Ascending aorta (tissue), 2 donors: ENCODE measurements around the gene LDLRAD4. TPM values are rescaled to one million over a fixed set of nuclear protein-coding genes. Genes with fewer than 3 reads are reported as not detected.

Experiments
- DNase-seq, 2 donors: peaks; one replicate each; pipeline ENCODE4 v3.0.0-alpha.2; 2019; ENCODE audit warnings: low spot score in 2 of 2
- H3K27ac ChIP-seq, 2 donors: fragments of 200-600 bp; sonication (generic); one replicate each; pipeline ENCODE4 v1.5.1; 2016 to 2017; ENCODE audit warnings: mild to moderate bottlenecking in 1 of 2
- H3K27me3 ChIP-seq: fragments of 200-600 bp; sonication (generic); one replicate; pipeline ENCODE4 v1.5.1; 2017
- H3K36me3 ChIP-seq, 2 donors: fragments of 200-600 bp; sonication (generic); one replicate each; pipeline ENCODE4 v1.5.1; 2016
- H3K4me1 ChIP-seq, 2 donors: fragments of 200-600 bp; sonication (generic); one replicate each; pipeline ENCODE4 v1.5.1; 2016 to 2017; ENCODE audit warnings: mild to moderate bottlenecking in 1 of 2
- H3K4me3 ChIP-seq, 2 donors: fragments of 200-600 bp; sonication (generic); one replicate each; pipeline ENCODE4 v1.5.1; 2016 to 2017; ENCODE audit warnings: mild to moderate bottlenecking in 1 of 2
- H3K9me3 ChIP-seq, 2 donors: fragments of 200-600 bp; sonication (generic); one replicate each; pipeline ENCODE4 v1.5.1; 2016
- CTCF ChIP-seq, 3 experiments: fragments of 200-600 bp in 2 of 3; fragments of 450-650 bp in 1 of 3; sonication (generic) in 2 of 3; IDR thresholded peaks; one replicate each; pipeline ENCODE4 v1.5.1; 2016 to 2019; ENCODE audit warnings: antibody characterized with exemption in 3 of 3, mild to moderate bottlenecking in 1 of 3, moderate library complexity in 1 of 3
- intact Hi-C: fragments of 100-400 bp; cut with DNase I; formaldehyde crosslinking; loops from one replicate; pipeline ENCODE4 v1.15.1; 2023
- total RNA-seq: library from RNA; depleted of rRNA; stranded (reverse); fragments of >200 nt; gene quantifications from one replicate; pipeline ENCODE4 v1.1.0, GENCODE V29; 2016

Gene LDLRAD4
- total RNA-seq, 1 donor from 2014 or later, result 21.0 TPM

- no peak for TF ChIP-seq CTCF (IDR thresholded peaks at IDR 0.05)
- Histone ChIP-seq H3K4me1 (peaks cover 0 to 22% of the 10 kb centered on the region in 2 donors), H3K27ac (no peak overlapping the region), H3K4me3 (no peak overlapping the region), H3K36me3 (no peaks in the 10 kb centered on the region), H3K9me3 (no peaks in the 10 kb centered on the region), H3K27me3 (no peaks in the 10 kb centered on the region)
- DNase-seq, result no peak
- intact Hi-C loops, result no loop called here
These were observed 67.3 kb downstream of the LDLRAD4 start for GRCh38 chr18:13285874-13286273.

GRCh38 chr18:13286456-13287125 lies 68.0 kb downstream of the LDLRAD4 start:
- Histone ChIP-seq H3K4me3 (no peak overlapping the region), H3K9me3 (no peaks in the 10 kb centered on the region), H3K27ac (no peak overlapping the region), H3K27me3 (no peaks in the 10 kb centered on the region), H3K36me3 (no peaks in the 10 kb centered on the region), H3K4me1 (peaks cover 0 to 22% of the 10 kb centered on the region in 2 donors)
- intact Hi-C loops, result no loop called here
- TF ChIP-seq CTCF (IDR thresholded peaks at IDR 0.05), result no peak
- peak in 1 of 2 donors; percentile 41 for DNase-seq

GRCh38 chr18:13287372-13287771 lies 68.8 kb downstream of the LDLRAD4 start:
- Histone ChIP-seq H3K9me3 (no peaks in the 10 kb centered on the region), H3K27me3 (no peaks in the 10 kb centered on the region), H3K4me1 (peaks cover 0 to 22% of the 10 kb centered on the region in 2 donors), H3K27ac (no peak overlapping the region), H3K4me3 (no peak overlapping the region), H3K36me3 (no peaks in the 10 kb centered on the region)
- peak in 1 of 2 donors; percentile 60 for DNase-seq
- TF ChIP-seq CTCF (IDR thresholded peaks at IDR 0.05), result no peak
- intact Hi-C loops, result no loop called here

GRCh38 chr18:13288509-13289133 lies 70.1 kb downstream of the LDLRAD4 start:
- DNase-seq, result no peak
- TF ChIP-seq CTCF (IDR thresholded peaks at IDR 0.05), result no peak
- peaks cover 0 to 20% of the 10 kb centered on the region in 2 donors for H3K4me1 ChIP-seq
- intact Hi-C loops, result no loop called here
- no peaks in the 10 kb centered on the region for H3K27me3 ChIP-seq
- no peaks in the 10 kb centered on the region for H3K9me3 ChIP-seq
- H3K27ac ChIP-seq, result no peak overlapping the region
- H3K4me3 ChIP-seq, result no peak overlapping the region
- no peaks in the 10 kb centered on the region for H3K36me3 ChIP-seq

- H3K27me3 ChIP-seq, result no peaks in the 10 kb centered on the region
- no peak for TF ChIP-seq CTCF (IDR thresholded peaks at IDR 0.05)
- no peak overlapping the region for H3K27ac ChIP-seq
- intact Hi-C loops, result no loop called here
- no peaks in the 10 kb centered on the region for H3K9me3 ChIP-seq
- H3K4me1 ChIP-seq, result peaks cover 0 to 17% of the 10 kb centered on the region in 2 donors
- no peaks in the 10 kb centered on the region for H3K36me3 ChIP-seq
- H3K4me3 ChIP-seq, result no peak overlapping the region
- DNase-seq, result no peak
These were observed 71.1 kb downstream of the LDLRAD4 start for GRCh38 chr18:13289481-13290205.
